AML-193 (cell line): ENCODE measurements around the gene ABHD2.
"Not testable (repeated sequence)": the region's sequence is repeated elsewhere in the genome, so short reads cannot be mapped to it uniquely, and the experiment has no call there.

ENCODE experiments used
- DNase-seq, 2 experiments: peaks; one replicate each; lab custom pipeline; 2025; lab: John Stamatoyannopoulos, UW

Gene ABHD2

GRCh38 chr15:89099968-89100367, 11.7 kb downstream of the ABHD2 start:
- DNase-seq = no peak

GRCh38 chr15:89101302-89102193, 13.3 kb downstream of the ABHD2 start:
- no peak for DNase-seq

DNA sequence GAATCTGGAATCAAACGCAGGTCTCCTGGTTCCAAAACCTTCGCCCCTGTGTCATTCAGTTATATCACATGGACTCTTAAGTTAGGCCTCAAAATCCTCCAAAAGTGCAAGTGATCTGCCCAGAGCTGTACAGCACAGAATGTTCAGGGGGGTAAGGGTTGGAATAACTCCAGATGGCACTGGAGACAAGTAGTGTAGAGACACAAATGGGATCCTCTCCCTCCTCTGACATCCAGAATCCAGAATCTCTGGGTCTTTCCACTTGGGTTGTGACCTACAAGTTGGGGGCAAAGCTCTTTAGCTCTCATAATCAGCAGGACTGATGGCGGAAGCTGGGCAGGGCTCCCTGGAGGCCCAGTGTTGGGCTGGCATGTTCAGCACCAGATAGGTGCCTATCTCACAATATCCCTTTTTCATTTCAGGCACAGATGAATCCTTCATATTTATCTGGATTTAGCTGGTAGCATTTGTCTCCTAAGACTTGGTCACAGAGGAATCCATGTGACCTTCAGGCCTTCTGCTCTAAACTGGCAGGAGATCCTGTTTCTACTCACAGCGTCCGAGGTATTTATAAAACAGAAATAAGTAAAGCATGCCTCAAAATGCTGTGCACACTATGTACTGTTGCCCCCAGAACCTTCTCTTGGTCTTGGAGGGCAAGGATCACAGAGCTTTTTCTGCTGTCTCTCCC, 15.4 kb downstream of the ABHD2 start:
- no peak for DNase-seq

DNA sequence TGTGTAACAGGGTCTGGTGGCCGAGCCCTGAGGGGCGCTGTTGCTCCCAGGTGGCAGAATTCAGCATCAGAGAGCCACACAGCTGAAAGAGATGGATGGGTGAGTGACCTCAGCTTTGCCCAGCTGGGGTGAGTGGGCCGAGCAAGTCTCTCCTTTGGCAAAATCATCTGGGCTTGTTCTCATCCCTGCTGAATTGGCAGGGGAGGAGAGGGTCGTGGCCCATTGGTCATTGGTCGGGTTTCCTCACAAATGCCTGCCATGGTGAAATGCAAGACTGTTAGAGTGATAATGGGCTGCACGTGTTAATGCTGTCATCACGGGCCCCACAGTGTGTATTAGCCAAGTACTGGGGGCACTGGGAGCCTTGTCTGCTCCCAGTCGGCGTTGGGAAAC, 15.9 kb downstream of the ABHD2 start:
- no peak for DNase-seq

DNA sequence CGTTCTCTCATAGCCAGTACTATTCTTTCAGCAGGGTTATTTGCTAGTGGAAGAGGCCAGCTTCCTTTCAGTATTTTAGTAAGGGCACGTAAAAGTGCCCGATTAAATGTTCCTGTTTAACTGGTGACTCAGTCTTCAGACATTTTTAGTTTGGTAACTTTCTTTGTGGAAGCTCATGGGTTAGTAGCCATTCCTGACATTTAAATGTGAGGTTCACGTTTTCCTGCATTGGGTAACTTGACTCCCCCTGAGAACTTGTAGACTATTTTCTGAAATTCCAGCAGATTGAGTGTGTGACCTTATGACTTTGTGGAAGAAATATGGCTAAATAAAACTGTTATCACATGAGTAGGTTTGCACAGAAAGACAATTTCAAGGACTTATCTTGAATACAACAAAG, 16.9 kb downstream of the ABHD2 start:
- DNase-seq = no peak

DNA sequence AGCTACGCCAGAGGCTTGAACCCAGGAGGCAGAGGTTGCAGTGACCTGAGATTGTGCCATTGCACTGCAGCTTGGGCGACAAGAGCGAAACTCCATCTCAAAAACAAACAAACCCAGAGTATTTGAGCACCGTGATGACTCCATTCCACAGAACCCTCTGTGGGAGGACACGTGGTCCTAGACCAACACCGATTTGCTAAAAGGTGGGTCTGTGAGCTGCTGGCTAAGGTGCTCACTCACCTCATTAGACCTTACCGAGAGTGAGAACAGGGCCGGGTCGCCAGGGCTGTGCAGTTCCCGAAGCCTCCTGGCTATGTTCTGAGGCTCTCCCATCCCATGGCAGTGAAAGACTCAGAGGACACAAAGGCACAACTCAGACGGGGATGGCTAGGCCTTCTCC, 17.9 kb downstream of the ABHD2 start:
- no peak for DNase-seq

- no peak for DNase-seq
Measured at GRCh38 chr15:89107984-89108383, 19.7 kb downstream of the ABHD2 start.

- DNase-seq = no peak
Measured at GRCh38 chr15:89108835-89109234, 20.6 kb downstream of the ABHD2 start.

- no peak for DNase-seq
Measured at GRCh38 chr15:89109238-89109637, 21.0 kb downstream of the ABHD2 start.

DNA sequence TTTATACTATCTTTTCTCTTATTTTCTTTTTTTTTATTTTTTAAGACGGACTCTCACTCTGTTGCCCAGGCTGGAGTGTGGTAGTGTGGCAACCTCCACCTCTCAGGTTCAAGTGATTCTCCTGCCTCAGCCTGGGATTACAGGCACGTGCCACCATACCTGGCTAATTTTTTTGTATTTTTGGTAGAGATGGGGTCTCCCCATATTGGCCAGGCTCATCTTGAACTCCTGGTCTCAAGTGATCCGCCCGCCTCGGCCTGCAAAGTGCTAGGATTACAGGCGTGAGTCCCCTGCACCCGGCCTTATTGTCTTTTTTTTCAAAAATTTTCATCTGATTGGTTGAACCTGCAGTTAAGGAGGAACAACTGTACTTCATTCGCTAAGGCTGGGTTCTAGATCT, 21.8 kb downstream of the ABHD2 start:
- DNase-seq = no peak

- DNase-seq = no peak
Measured at GRCh38 chr15:89111352-89111751, 23.1 kb downstream of the ABHD2 start.

DNA sequence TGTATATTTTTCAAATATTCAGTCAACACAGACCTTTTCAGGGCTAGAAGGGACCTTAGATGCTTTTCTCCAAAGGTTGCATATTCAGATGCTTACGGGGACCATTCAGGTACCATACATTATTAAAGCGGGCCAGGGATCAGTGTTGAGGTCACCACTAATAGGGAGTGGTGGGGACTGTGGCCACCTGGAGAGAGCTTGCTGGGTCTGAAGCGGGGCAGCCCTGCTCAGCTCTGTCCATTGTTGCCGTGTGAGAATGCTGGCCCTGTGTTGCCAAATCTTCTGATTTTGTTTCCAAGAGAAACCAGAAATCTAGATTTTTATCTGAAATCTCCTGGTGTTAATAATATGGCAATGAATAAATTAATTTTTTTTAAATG, 23.7 kb downstream of the ABHD2 start:
- DNase-seq = no peak

DNA sequence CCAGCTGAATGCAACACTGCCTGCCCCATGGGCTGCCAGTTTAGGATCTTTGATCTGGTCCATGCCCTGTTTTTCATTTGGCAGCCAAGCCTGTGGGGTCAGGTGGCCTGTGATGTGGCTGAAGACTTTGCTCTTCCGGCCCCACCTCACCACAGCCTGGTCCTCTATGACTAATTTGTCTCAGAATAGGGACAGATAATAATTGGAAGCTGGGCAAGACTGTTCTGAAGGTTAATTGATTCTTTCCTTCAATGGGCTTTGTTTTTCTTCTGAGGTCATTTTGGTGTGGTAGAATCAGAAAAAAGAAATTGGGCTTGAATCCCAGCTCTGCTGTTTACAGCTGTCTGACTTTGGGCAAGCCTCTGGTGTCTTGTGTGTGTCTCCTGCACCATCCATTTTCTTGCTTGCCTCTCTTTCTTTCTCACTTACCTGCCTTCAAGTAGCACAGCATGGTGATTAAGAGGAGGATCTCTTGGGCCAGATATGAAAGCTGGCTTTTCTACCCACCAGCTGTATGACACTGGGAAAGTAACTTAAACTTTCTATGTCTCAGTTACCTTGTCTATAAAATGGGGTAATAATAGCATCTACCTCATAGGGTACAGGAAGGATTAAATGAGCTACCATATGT, 24.2 kb downstream of the ABHD2 start:
- no peak for DNase-seq

DNA sequence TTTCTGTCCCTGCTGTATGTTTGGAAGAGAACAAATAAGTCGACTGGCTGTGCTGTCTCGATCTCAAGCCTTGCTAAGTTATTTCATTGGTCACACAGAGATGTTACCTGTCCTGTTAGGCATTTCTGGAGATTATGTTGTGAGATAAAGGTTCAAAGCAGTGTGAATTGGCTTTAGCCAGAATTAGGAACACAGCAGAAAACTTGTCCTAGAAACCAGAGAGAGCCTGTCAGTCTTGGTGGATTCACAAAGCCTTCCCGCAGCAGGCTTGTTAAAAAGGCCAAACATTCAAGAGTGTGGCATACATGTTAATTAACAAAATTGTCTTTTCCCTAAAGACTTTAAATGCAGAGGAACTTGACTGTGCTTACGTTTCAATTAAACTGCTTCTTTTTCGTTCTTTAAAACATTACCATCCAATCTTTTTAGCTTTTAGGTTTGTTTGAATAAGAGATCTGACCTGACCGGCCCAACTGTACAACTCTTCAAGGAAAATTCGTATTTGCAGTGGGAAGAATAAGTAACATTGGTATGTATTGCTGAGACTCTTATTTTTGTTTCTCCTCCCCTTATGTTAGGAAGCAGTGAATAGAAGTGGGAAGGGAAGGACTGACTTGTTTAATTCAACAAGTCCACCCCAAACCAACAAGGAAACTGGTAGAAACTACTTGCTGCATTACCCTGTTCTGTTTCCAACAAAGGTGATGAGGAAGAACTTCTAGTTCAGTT, 25.2 kb downstream of the ABHD2 start:
- no peak for DNase-seq

GRCh38 chr15:89114990-89115389, 26.7 kb downstream of the ABHD2 start:
- no peak for DNase-seq

- DNase-seq = no peak
Measured at GRCh38 chr15:89115547-89115946, 27.3 kb downstream of the ABHD2 start.

- no peak for DNase-seq
Measured at GRCh38 chr15:89116404-89116803, 28.1 kb downstream of the ABHD2 start.

GRCh38 chr15:89117790-89118189, 29.5 kb downstream of the ABHD2 start:
- peak in 1 of 2 experiments; percentile 7 for DNase-seq

GRCh38 chr15:89118481-89118989, 30.3 kb downstream of the ABHD2 start:
- peak; percentile 50 to 53 for DNase-seq

DNA sequence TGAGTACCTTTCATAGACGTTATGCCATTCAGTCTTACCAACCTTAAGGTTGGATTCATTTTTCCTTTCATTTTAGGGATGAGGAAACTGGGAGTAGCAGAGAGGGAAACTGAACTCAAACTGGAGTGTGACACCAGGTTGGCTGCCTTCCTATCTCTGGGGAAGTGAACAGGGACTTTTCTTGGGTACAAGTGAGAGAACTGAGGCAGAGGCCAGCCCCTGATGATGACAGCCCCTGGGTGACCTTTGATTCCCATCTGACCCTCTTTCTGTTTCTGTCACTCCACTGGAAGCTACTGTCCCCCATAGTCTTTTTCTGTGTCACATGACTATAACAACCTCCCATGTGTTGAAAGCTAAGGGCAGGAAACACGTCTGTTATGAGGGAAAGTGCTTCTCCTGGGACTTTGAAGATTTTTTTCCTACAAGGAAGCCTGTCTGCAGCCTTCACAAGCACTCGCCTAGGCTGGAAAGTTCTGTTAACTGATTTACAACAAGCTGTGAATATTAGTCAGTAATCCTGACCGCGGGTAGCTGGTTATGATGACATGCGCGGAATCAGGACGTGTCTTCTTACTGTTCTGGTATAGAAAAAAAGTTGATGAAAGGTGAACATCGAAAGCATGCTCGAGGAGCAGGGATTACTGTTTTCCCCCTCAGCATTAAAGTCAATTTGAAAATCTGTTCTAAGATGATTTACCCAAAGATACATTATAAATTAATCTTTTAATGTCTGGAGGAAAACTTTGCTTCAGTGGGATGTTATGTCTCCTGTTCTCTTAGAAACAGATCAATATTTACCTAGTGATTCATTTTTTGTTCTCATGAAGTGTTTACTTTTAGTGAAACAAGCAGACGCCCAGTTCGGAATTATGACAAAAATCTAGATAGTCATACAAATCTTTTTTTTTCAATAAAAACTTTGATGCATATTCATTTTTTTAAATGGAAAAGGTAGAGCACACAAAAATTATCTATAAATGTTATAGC, 31.5 kb downstream of the ABHD2 start:
- DNase-seq = no peak

DNA sequence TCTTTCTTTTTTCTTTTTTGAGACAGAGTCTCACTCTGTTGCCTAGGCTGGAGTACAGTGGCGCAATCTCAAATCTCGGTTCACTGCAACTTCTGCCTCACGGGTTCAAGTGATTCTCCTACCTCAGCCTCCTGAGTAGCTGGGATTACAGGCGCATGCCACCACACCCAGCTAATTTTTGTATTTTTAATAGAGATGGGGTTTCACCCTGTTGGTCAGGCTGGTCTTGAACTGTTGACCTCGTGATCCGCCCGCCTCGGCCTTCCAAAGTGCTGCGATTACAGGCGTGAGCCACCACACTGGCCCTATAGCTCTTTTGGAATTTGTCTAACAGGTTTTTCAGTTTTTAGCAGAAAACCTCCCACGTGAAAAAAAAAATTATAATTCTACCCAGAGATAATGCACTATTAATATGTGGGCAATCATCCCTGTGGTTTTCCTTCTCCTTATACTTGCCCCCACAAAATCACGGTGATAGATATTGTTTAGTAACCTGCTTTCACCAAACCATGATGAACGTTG, 32.3 kb downstream of the ABHD2 start:
- not testable (repeated sequence) for DNase-seq
